Right cardiac atrium (tissue), 5 donors: ENCODE results near the gene ADAMTS17. TPM values are rescaled to one million over a fixed set of nuclear protein-coding genes. Genes with fewer than 3 reads are reported as not detected.
"Not testable (repeated sequence)": the region's sequence is repeated elsewhere in the genome, so short reads cannot be mapped to it uniquely, and the experiment has no call there.

Experiments used
- ATAC-seq, 2 donors: fragments of 200-7000 bp; cut with Tn5 transposase; one replicate each; pipeline versions ENCODE4 v1.8.0 to v1.9.1; 2020; ENCODE audit warnings: moderate library complexity in 2 of 2, mild to moderate bottlenecking in 1 of 2
- DNase-seq, 3 donors: peaks; one replicate each; pipeline ENCODE4 v3.0.0-alpha.2; 2020
- H3K27ac ChIP-seq: one replicate; pipeline ENCODE4 v1.5.1; 2013; ENCODE audit warnings: mild to moderate bottlenecking, low read length, control low read depth, moderate library complexity
- H3K27me3 ChIP-seq: one replicate; pipeline ENCODE4 v1.6.1; 2013; ENCODE audit not compliant: control insufficient read depth, insufficient read depth
- H3K4me1 ChIP-seq: one replicate; pipeline ENCODE4 v1.6.1; 2013; ENCODE audit warnings: low read length; ENCODE audit not compliant: control insufficient read depth, insufficient read depth
- H3K4me3 ChIP-seq: one replicate; pipeline ENCODE4 v1.5.1; 2013; ENCODE audit warnings: low read length, control low read depth
- H3K9me3 ChIP-seq: one replicate; pipeline ENCODE4 v1.6.1; 2013; ENCODE audit warnings: low read length; ENCODE audit not compliant: control insufficient read depth
- WGBS: extraction: QIAGEN DNeasy Blood & Tissue Kit; methylation state at CpG from one replicate; pipeline ENCODE4 v1.1.7; 2013; 5-methylcytosine and 5-hydroxymethylcytosine counted together
- intact Hi-C, 4 donors: fragments of 100-400 bp; cut with DNase I; formaldehyde crosslinking; loops; one replicate each; pipeline versions ENCODE4 v1.11.0 to v1.14.0; 2022 to 2023
- polyA plus RNA-seq: library from polyadenylated mRNA; stranded (reverse); fragments of 200-250 nt; gene quantifications from one replicate; pipeline ENCODE4 v1.2.3, GENCODE V29; 2013
- total RNA-seq, 4 donors: library from RNA; stranded (reverse); fragmentation: NEBNext Ultra II Directional; extraction: Animal tissue kit (Norgen Biotek cat#: 25700); gene quantifications; one replicate each; pipeline ENCODE4 v1.2.1, GENCODE V29; 2021
- donor health status: healthy with polysubstance abuse.
- donor health status: DM: no; HTN: yes; CAD: no.
- donor health status: DM: no; HTN: no; CAD: no.
- donor health status: DM: no; HTN: yes; CAD: no; lungs with severe emphysema.
- donor health status: DM: yes; HTN: yes; CAD: no.

The ADAMTS17 gene
- total and polyA plus RNA-seq, 5 donors, result 1.2 to 6.5 (median 2.6) TPM

DNA sequence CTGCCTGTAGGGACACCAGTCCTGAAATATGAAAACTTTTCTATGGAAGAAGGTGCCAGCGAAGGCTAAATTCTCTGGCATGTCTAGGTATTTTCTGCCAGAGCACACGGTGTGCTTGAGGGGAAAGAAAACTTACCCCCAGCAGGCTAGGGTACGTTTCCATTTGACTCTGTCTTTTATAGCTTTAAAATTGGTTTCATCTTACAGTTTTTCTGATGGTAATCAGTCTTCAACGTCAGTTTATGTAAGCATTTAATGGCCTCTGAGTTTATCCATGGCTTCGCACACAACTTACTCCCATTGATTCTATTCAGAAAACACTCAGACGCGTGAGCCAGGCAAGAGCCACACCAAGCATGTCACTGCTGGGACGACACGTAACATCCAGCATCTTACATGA is 249.7 kb downstream of the ADAMTS17 start:
- H3K27me3 ChIP-seq, result no peaks in the 10 kb centered on the region
- WGBS, result 87% methylated on average over 9 of the region's 9 CpGs
- ATAC-seq (no peak), DNase-seq (no peak)
- no peaks in the 10 kb centered on the region for H3K9me3 ChIP-seq
- no peaks in the 10 kb centered on the region for H3K4me1 ChIP-seq
- no peak overlapping the region for H3K4me3 ChIP-seq
- no peak overlapping the region for H3K27ac ChIP-seq
- intact Hi-C loops, result no loop called here

DNA sequence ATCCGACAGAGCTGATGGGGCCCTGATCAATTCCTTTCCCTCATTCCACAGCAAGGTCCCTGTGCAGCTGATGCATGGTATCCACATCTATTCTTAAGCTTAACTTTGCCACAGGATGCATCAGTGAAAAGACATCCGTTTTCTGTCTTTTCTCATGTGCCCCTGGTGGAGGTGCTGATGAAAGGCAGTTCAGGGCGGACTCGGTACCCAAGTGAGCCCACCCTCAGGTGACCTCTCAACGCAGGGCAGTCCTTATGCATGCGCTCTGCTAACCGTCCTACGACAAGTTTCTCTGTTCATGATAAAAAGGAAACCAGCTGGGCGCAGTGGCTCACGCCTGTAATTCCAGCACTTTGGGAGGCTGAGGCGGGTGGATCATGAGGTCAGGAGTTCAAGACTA is 251.4 kb downstream of the ADAMTS17 start:
- Histone ChIP-seq H3K4me1 (no peaks in the 10 kb centered on the region), H3K27ac (no peak overlapping the region)
- 82% methylated on average over 11 of the region's 11 CpGs for WGBS

GRCh38 chr15:100084042-100084821 is 257.5 kb downstream of the ADAMTS17 start:
- intact Hi-C loops, H3K4me3 ChIP-seq, H3K4me1 ChIP-seq, H3K9me3 ChIP-seq, DNase-seq, ATAC-seq, H3K27me3 ChIP-seq, H3K27ac ChIP-seq: not testable (repeated sequence)
- WGBS, result 87% methylated on average over 17 of the region's 17 CpGs

More for the DNA sequence above, 251.4 kb downstream of the ADAMTS17 start:
- H3K4me3 ChIP-seq, result no peak overlapping the region
- ATAC-seq (no peak), DNase-seq (no peak)
- intact Hi-C loops, result no loop called here
- H3K9me3 ChIP-seq, result no peaks in the 10 kb centered on the region
- no peaks in the 10 kb centered on the region for H3K27me3 ChIP-seq

DNA sequence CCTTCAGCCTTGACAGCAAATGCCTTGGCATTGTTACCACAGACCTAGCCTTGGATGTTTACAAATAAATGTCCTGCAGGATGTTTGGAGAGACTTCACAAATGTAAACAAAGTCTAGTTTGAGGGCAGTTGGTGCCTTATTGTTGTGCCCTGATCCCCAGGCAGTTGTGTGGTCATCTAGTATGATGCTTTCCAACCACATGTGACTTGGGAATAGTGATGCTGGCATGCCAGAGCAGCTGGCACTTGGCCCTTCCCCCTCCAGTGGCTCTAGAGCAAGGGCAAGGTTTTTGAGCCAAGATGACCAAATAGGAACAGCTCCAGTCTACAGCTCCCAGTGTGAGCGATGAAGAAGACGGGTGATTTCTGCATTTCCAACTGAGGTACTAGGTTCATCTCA is 258.2 kb downstream of the ADAMTS17 start:
- Histone ChIP-seq H3K4me3 (no peak overlapping the region), H3K27ac (no peak overlapping the region), H3K9me3 (no peaks in the 10 kb centered on the region), H3K27me3 (no peaks in the 10 kb centered on the region), H3K4me1 (no peaks in the 10 kb centered on the region)
- ATAC-seq, result peak; percentile 51 to 78
- intact Hi-C loops, result no loop called here
- WGBS, result 62% methylated on average over 2 of the region's 2 CpGs
- DNase-seq, result no peak

DNA sequence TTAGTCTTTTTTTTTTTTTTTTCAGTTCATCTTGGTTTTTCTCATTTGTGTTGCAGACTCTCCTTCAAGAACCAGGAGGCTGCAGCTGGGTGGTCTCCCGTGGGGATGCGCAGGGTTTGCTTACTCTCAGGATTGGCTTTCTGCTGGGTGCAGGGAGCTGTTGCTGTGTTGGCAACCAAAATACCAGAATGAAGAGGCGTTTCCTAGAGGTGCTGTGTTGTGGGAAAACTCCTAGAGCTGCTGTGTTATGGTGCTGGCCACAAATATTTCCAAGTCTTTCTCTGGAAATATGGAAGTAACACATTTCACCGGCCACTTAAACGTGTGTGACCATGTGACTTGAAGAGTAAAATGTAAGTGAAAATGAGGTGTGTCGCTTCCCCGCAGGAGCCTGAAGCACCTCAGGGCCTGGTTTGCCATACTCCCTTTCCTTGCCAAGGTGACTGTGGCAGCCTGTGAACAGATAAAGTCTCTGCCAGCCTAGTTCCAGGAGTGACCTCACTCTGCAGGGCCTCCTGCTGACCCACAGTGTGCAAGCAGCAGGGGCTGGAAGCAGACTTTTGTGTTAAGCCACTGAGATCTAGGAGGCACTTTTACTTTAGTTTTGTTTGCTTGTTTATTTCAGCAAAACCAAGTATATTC is 258.9 kb downstream of the ADAMTS17 start:
- H3K4me3 ChIP-seq, result no peak overlapping the region
- ATAC-seq, result peak; percentile 41 to 62
- no peaks in the 10 kb centered on the region for H3K9me3 ChIP-seq
- no peaks in the 10 kb centered on the region for H3K4me1 ChIP-seq
- H3K27ac ChIP-seq, result no peak overlapping the region
- intact Hi-C loops, result no loop called here
- no peaks in the 10 kb centered on the region for H3K27me3 ChIP-seq
- no peak for DNase-seq
- 69% methylated on average over 7 of the region's 7 CpGs for WGBS

GRCh38 chr15:100081454-100081853 is 260.3 kb downstream of the ADAMTS17 start:
- Histone ChIP-seq H3K27me3 (no peaks in the 10 kb centered on the region), H3K4me1 (no peaks in the 10 kb centered on the region), H3K27ac (no peak overlapping the region), H3K9me3 (no peaks in the 10 kb centered on the region), H3K4me3 (no peak overlapping the region)
- 90% methylated on average over 4 of the region's 4 CpGs for WGBS
- intact Hi-C loops, result no loop called here
- no peak for DNase-seq
- no peak for ATAC-seq

DNA sequence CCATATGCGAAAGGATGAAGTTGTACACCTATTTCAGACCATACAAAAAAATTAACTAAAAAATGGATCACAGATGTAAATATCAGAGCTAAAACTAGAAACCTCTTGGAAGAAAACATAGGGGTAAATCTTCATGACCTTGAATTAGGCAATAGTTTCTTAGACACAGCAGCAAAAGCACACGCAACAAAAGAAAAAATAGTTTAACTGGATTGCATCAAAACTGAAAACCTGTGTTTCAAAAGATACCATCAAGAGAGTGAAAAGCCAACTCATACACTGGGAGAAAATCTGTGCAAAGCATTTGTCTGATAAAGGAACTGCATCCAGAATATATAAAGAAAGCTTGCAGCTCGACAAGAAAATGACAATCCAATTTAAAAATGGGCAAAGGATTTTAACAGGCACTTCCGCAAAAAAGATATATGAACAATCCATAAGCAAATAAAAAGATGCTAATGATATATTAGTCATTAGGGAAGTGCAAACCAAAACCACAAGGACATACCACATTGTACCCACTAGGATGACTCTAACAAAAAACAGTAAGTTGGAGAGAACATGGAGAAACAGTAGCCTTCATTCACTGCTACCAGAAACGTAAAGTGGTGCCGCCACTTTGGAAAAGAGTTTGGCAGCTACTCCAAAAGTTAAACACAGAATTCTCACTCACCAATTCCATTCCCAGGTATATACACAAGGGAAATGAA is 263.1 kb downstream of the ADAMTS17 start:
- ATAC-seq (no peak), DNase-seq (no peak)
- H3K4me3 ChIP-seq, result no peak overlapping the region
- WGBS, result 84% methylated on average over 6 of the region's 6 CpGs
- H3K27ac ChIP-seq, result no peak overlapping the region
- no peaks in the 10 kb centered on the region for H3K27me3 ChIP-seq
- no peaks in the 10 kb centered on the region for H3K4me1 ChIP-seq
- no peaks in the 10 kb centered on the region for H3K9me3 ChIP-seq
- intact Hi-C loops, result no loop called here

GRCh38 chr15:100075229-100075628 is 266.5 kb downstream of the ADAMTS17 start:
- intact Hi-C loops, result no loop called here
- WGBS, result 20% methylated on average over 1 of the region's 1 CpG
- Histone ChIP-seq H3K4me1 (no peaks in the 10 kb centered on the region), H3K27ac (no peak overlapping the region), H3K9me3 (no peaks in the 10 kb centered on the region), H3K4me3 (no peak overlapping the region), H3K27me3 (no peaks in the 10 kb centered on the region)
- ATAC-seq, result peak; percentile 48 to 68
- DNase-seq, result no peak

DNA sequence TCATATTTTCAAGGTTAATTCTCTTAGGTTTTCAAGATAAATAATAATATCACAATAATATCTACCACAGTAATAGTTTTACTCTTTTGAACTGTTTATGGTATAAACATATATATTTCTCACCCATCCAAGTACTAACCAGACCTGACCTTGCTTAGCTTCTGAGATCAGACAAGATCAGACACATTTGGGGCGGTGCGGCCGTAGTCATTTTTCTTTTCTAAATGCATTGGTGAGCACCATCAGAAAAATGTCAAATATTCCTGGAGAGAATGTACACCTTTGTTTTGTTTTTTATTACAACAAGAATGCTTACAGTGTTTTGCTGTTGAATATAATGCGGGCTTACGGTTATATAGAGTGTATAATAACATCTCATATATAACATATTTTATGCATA is 267.8 kb downstream of the ADAMTS17 start:
- Histone ChIP-seq H3K27ac (no peak overlapping the region), H3K4me3 (no peak overlapping the region), H3K9me3 (no peaks in the 10 kb centered on the region), H3K4me1 (no peaks in the 10 kb centered on the region), H3K27me3 (no peaks in the 10 kb centered on the region)
- DNase-seq, result no peak
- ATAC-seq, result no peak
- intact Hi-C loops, result no loop called here
- 98% methylated on average over 5 of the region's 5 CpGs for WGBS

GRCh38 chr15:100066521-100067280 is 275.1 kb downstream of the ADAMTS17 start:
- H3K4me3 ChIP-seq, H3K27ac ChIP-seq, H3K9me3 ChIP-seq, H3K27me3 ChIP-seq, DNase-seq, ATAC-seq, H3K4me1 ChIP-seq, intact Hi-C loops: not testable (repeated sequence)
- 77% methylated on average over 10 of the region's 12 CpGs for WGBS
